ENCODE measurements around the gene OAT.

DNA sequence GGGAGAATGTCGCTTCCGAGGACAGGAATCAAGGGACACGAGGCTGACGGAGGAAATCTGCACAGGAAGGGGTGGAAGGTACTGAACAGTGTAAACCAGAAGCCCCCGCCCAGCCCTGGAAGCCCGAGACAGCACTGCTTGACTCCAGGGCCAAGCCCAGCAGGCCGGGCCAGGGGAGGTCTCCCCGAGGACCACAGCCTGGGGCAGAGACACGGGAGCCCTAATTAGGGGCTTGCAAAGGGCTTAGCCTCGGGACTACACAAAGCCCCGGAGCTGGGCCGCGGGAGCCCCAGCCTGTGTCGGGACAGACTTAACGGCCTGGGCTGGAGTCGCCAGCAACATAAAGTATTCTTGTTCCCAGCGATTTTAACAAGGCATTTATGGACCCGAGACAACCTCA is 50.8 kb downstream of the OAT start:
- TF ChIP-seq, protein P1, sequence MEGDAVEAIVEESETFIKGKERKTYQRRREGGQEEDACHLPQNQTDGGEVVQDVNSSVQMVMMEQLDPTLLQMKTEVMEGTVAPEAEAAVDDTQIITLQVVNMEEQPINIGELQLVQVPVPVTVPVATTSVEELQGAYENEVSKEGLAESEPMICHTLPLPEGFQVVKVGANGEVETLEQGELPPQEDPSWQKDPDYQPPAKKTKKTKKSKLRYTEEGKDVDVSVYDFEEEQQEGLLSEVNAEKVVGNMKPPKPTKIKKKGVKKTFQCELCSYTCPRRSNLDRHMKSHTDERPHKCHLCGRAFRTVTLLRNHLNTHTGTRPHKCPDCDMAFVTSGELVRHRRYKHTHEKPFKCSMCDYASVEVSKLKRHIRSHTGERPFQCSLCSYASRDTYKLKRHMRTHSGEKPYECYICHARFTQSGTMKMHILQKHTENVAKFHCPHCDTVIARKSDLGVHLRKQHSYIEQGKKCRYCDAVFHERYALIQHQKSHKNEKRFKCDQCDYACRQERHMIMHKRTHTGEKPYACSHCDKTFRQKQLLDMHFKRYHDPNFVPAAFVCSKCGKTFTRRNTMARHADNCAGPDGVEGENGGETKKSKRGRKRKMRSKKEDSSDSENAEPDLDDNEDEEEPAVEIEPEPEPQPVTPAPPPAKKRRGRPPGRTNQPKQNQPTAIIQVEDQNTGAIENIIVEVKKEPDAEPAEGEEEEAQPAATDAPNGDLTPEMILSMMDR (IDR thresholded peaks at IDR 0.05): no peak
- TF ChIP-seq POLR2A (IDR thresholded peaks at IDR 0.05): no peak
